Naive thymus-derived CD4-positive, alpha-beta T cell (primary cell): ENCODE data around the gene TMEM108. TPM values are rescaled to one million over a fixed set of nuclear protein-coding genes. Genes with fewer than 3 reads are reported as not detected.
A peak's percentile ranks its signal among the peaks of the same experiment; 100 is the strongest.

Experiments
- ATAC-seq: fragments of 150-1000 bp; cut with Tn5 transposase; 2 replicates; pipeline ENCODE4 v1.10.0; 2021; ENCODE audit warnings: mild to moderate bottlenecking, moderate library complexity
- CTCF ChIA-PET: fragments of 350-600 bp; sonication (Branson Sonifier 250); formaldehyde crosslinking; loops from one replicate; lab custom pipeline; 2021; ENCODE audit warnings: antibody characterized with exemption; lab: Charles Lee
- POLR2A ChIA-PET: fragments of 350-600 bp; sonication (Branson Sonifier 250); formaldehyde crosslinking; loops from one replicate; lab custom pipeline; 2021; ENCODE audit warnings: antibody characterized with exemption, inconsistent platforms; lab: Charles Lee
- DNase-seq, 9 donors: peaks; one replicate each; pipeline versions ENCODE4 v3.0.0 to v3.0.0-alpha.2; 2020 to 2022; ENCODE audit warnings: mixed read lengths in 1 of 9
- H3K27ac ChIP-seq: one replicate; pipeline ENCODE4 v1.7.0; 2013; ENCODE audit warnings: mild to moderate bottlenecking, low read depth, low read length, moderate library complexity
- H3K27me3 ChIP-seq, 2 donors: one replicate each; pipeline ENCODE4 v1.7.0; 2013; ENCODE audit warnings: low read length in 2 of 2, mild to moderate bottlenecking in 2 of 2, moderate library complexity in 2 of 2; ENCODE audit not compliant: control insufficient read depth in 2 of 2, insufficient read depth in 2 of 2
- H3K36me3 ChIP-seq, 3 experiments: 1 replicate in 2 of 3; 2 replicates in 1 of 3; pipeline ENCODE4 v1.7.0; 2013; ENCODE audit warnings: low read length in 3 of 3, mild to moderate bottlenecking in 3 of 3, moderate library complexity in 1 of 3; ENCODE audit not compliant: insufficient read depth in 3 of 3, control insufficient read depth in 2 of 3
- H3K4me1 ChIP-seq, 2 donors: one replicate each; pipeline ENCODE4 v1.7.0; 2013; ENCODE audit warnings: low read length in 2 of 2, mild to moderate bottlenecking in 2 of 2, moderate library complexity in 1 of 2; ENCODE audit not compliant: control insufficient read depth in 2 of 2, insufficient read depth in 2 of 2
- H3K4me3 ChIP-seq: 2 replicates; pipeline ENCODE4 v1.7.0; 2013; ENCODE audit warnings: mild to moderate bottlenecking, low read length
- H3K9me3 ChIP-seq, 3 experiments: 1 replicate in 2 of 3; 2 replicates in 1 of 3; pipeline ENCODE4 v1.7.0; 2013; ENCODE audit warnings: low read length in 3 of 3; ENCODE audit not compliant: control insufficient read depth in 2 of 3
- H3K27ac Mint-ChIP-seq, 9 donors: one replicate each; pipeline ENCODE4 v1.8.0; 2020 to 2022; ENCODE audit warnings: mixed read lengths in 9 of 9, mild to moderate bottlenecking in 8 of 9, moderate library complexity in 5 of 9, inconsistent platforms in 2 of 9
- H3K27me3 Mint-ChIP-seq, 5 donors: one replicate each; pipeline ENCODE4 v1.8.0; 2021 to 2022; ENCODE audit warnings: mixed read lengths in 5 of 5, mild to moderate bottlenecking in 1 of 5
- H3K36me3 Mint-ChIP-seq, 5 donors: one replicate each; pipeline ENCODE4 v1.8.0; 2020 to 2022; ENCODE audit warnings: mixed read lengths in 5 of 5, mild to moderate bottlenecking in 3 of 5, inconsistent platforms in 1 of 5
- H3K4me1 Mint-ChIP-seq, 7 donors: one replicate each; pipeline ENCODE4 v1.8.0; 2020 to 2022; ENCODE audit warnings: mixed read lengths in 7 of 7, mild to moderate bottlenecking in 3 of 7, inconsistent platforms in 1 of 7
- H3K4me3 Mint-ChIP-seq, 10 donors: one replicate each; pipeline ENCODE4 v1.8.0; 2020 to 2022; ENCODE audit warnings: mild to moderate bottlenecking in 10 of 10, mixed read lengths in 10 of 10, moderate library complexity in 6 of 10, inconsistent platforms in 2 of 10
- H3K9me3 Mint-ChIP-seq, 11 donors: one replicate each; pipeline ENCODE4 v1.8.0; 2020 to 2022; ENCODE audit warnings: mixed read lengths in 11 of 11, mild to moderate bottlenecking in 4 of 11, inconsistent platforms in 1 of 11, moderate library complexity in 1 of 11
- intact Hi-C, 2 donors: fragments of 100-400 bp; cut with micrococcal nuclease; formaldehyde crosslinking; loops; one replicate each; pipeline ENCODE4 v1.15.1; 2023
- polyA plus RNA-seq, 2 donors: library from polyadenylated mRNA; unstranded; fragments of 300-500 nt; fragmentation: Illumina TruSeq; gene quantifications; one replicate each; pipeline ENCODE4 v1.2.3, GENCODE V29; 2021
- total RNA-seq, 6 experiments: library from RNA in 5 of 6; stranded (reverse) in 5 of 6; gene quantifications; 1 replicate in 5 of 6; 2 replicates in 1 of 6; pipeline ENCODE4 v1.2.3 and lab custom pipeline; 2021 to 2026

TMEM108 gene
- total and polyA plus RNA-seq, 7 experiments from 2014 or later, result not detected

DNA sequence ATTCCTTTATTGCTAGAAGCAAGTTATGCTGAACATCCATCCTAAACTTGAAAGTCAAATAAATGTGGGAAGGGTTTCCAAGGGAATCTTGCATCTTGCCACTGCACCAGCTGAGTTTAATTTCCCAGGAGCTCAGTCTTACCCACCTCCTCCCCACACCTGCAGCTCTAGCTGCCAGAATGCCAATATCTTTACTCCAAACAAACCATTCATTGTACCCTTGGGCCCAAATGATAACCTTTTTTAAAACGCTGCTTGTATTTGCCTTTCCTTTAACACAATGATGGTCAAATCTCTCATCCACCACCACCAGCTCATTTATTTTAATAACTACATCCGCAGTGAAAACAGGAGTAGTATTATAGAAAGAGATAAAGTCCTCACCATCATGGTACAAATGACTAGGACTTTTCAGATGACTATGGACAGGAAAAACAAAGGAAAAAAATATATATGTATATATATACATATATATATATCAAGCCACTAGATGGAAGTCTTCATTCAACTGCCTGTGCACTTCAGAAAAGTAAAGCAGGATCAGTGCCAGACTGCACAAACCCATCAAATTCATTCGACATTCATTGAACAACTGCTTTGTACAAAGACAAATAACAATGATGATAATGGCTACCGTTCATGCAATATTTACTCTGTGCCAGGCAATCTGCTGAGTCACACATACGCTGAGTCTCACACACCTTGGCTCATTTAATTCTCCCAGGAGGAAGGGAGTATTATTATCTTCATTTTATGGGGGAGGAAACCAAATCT is 405.6 kb downstream of the TMEM108 start:
- ChIA-PET CTCF (no interaction called here), POLR2A (no interaction called here)
- no peaks in the 10 kb centered on the region for H3K27me3 Mint-ChIP-seq
- Histone ChIP-seq H3K4me1 (peaks cover 20 to 21% of the 10 kb centered on the region in 2 donors), H3K36me3 (no peaks in the 10 kb centered on the region), H3K27me3 (no peaks in the 10 kb centered on the region), H3K4me3 (no peak overlapping the region), H3K27ac (no peak overlapping the region), H3K9me3 (peaks cover 0 to 7% (median 0%) of the 10 kb centered on the region in 3 experiments)
- intact Hi-C loops, result loop anchor here (5.0 to 10.0 kb wide), 6 partner anchors 63 to 722 kb away; partner anchors contain the start of genes CDV3 (in 1 of the 2), NPHP3 (in 1 of the 2), SRPRB (in 1 of the 2) and TOPBP1 (in 1 of the 2)
- H3K4me3 Mint-ChIP-seq, result no peak overlapping the region
- DNase-seq, result no peak
- peaks cover 0 to 16% (median 9%) of the 10 kb centered on the region in 5 donors for H3K36me3 Mint-ChIP-seq
- peaks cover 0 to 12% (median 8%) of the 10 kb centered on the region in 11 donors for H3K9me3 Mint-ChIP-seq
- peaks cover 20 to 38% (median 24%) of the 10 kb centered on the region in 7 donors for H3K4me1 Mint-ChIP-seq
- peak overlapping the region in 2 of 9 donors; percentile 3 to 97 for H3K27ac Mint-ChIP-seq
- no peak for ATAC-seq

DNA sequence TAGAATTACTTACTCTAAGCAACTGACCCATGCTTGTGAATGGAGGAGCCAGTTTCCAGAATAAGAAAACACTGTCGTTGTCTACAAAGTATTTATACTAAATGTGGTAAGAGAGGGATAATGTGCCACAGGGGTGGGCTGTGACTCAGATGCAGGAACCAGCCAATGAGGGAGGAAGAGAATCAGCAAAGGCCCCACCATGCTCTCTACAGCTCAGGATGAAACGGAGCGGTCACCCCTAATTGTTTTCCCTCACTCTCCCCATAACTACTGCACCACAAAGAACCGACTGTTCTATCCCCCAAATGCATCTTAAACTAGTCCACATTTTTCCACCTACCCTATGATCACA is 406.2 kb downstream of the TMEM108 start:
- no peaks in the 10 kb centered on the region for H3K27me3 Mint-ChIP-seq
- Histone ChIP-seq H3K9me3 (peaks cover 0 to 7% (median 0%) of the 10 kb centered on the region in 3 experiments), H3K4me3 (no peak overlapping the region), H3K36me3 (no peaks in the 10 kb centered on the region), H3K4me1 (peaks cover 21 to 23% of the 10 kb centered on the region in 2 donors), H3K27ac (no peak overlapping the region), H3K27me3 (no peaks in the 10 kb centered on the region)
- ChIA-PET POLR2A (no interaction called here), CTCF (no interaction called here)
- intact Hi-C loops, result loop anchor here (5.0 to 10.0 kb wide), 6 partner anchors 63 to 722 kb away; partner anchors contain the start of genes CDV3 (in 1 of the 2), NPHP3 (in 1 of the 2), SRPRB (in 1 of the 2) and TOPBP1 (in 1 of the 2)
- no peak for ATAC-seq
- no peak overlapping the region for H3K4me3 Mint-ChIP-seq
- H3K36me3 Mint-ChIP-seq, result peaks cover 0 to 13% (median 5%) of the 10 kb centered on the region in 5 donors
- peak overlapping the region in 1 of 9 donors; percentile 69 for H3K27ac Mint-ChIP-seq
- peaks cover 0 to 8% (median 5%) of the 10 kb centered on the region in 11 donors for H3K9me3 Mint-ChIP-seq
- no peak for DNase-seq
- H3K4me1 Mint-ChIP-seq, result peaks cover 20 to 44% (median 26%) of the 10 kb centered on the region in 7 donors

DNA sequence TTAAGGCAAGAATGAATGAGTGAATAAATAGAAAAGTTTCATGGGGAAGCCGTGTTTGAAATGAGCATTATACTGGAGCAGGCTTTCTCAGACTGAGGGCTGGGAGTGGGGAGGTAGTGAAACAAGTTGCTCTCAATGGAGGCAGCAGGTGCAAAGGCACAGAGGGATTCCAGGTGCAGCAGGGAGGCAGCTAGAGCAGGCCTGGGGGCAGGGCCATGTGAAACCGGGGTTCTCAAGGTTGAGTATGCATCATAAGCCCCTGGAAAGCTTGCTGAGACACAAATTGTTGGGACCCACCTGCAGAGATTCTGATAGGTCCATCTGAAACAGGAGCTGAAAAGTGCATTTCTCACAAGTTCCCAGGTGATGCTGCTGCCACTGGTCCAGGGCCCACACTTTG is 406.9 kb downstream of the TMEM108 start:
- ATAC-seq, result no peak
- H3K4me1 ChIP-seq, result peaks cover 21 to 23% of the 10 kb centered on the region in 2 donors

More for the DNA sequence above, 406.9 kb downstream of the TMEM108 start:
- no peaks in the 10 kb centered on the region for H3K27me3 ChIP-seq
- peaks cover 0 to 3% (median 0%) of the 10 kb centered on the region in 3 experiments for H3K9me3 ChIP-seq
- POLR2A ChIA-PET, result no interaction called here
- no peak overlapping the region for H3K4me3 ChIP-seq
- H3K4me1 Mint-ChIP-seq, result peaks cover 24 to 48% (median 31%) of the 10 kb centered on the region in 7 donors
- no peak overlapping the region for H3K27ac ChIP-seq
- H3K36me3 ChIP-seq, result no peaks in the 10 kb centered on the region
- CTCF ChIA-PET, result no interaction called here
- H3K36me3 Mint-ChIP-seq, result peaks cover 0 to 6% (median 0%) of the 10 kb centered on the region in 5 donors
- H3K4me3 Mint-ChIP-seq, result no peak overlapping the region
- H3K27me3 Mint-ChIP-seq, result no peaks in the 10 kb centered on the region
- DNase-seq, result no peak
- intact Hi-C loops, result loop anchor here in 1 of 2 donors (10.0 kb wide), 1 partner anchor 480 kb away; no protein-coding TSS in a partner anchor
- H3K27ac Mint-ChIP-seq, result peak overlapping the region in 2 of 9 donors; percentile 32 to 69
- peaks cover 0 to 1% (median 0%) of the 10 kb centered on the region in 11 donors for H3K9me3 Mint-ChIP-seq
